Nephron (organoid): ENCODE measurements around the gene ZNF511.

Experiments used
- H3K27ac Mint-ChIP-seq, 3 experiments: 2 replicates each; pipeline ENCODE4 v1.8.0; 2020; ENCODE audit warnings: mixed read lengths in 3 of 3, mild to moderate bottlenecking in 2 of 3, moderate library complexity in 1 of 3
- H3K27me3 Mint-ChIP-seq: 2 replicates; pipeline ENCODE4 v1.8.0; 2021; ENCODE audit warnings: low read depth, mild to moderate bottlenecking, moderate library complexity, mixed read lengths
- H3K36me3 Mint-ChIP-seq: 2 replicates; pipeline ENCODE4 v1.8.0; 2020; ENCODE audit warnings: low read depth, mixed read lengths
- H3K4me1 Mint-ChIP-seq: 2 replicates; pipeline ENCODE4 v1.8.0; 2020; ENCODE audit warnings: mixed read lengths
- H3K4me3 Mint-ChIP-seq, 3 experiments: 2 replicates each; pipeline ENCODE4 v1.8.0; 2020; ENCODE audit warnings: mild to moderate bottlenecking in 3 of 3, mixed read lengths in 3 of 3, moderate library complexity in 2 of 3
- H3K9me3 Mint-ChIP-seq: 2 replicates; pipeline ENCODE4 v1.8.0; 2020; ENCODE audit warnings: mixed read lengths
- TF ChIP-seq, protein P1 (sequence below), 3 experiments: fragments of 200-600 bp; sonication (generic); IDR thresholded peaks; one replicate each; pipeline ENCODE4 v1.5.0; 2021; ENCODE audit warnings: antibody characterized with exemption in 3 of 3; ENCODE audit not compliant: unreplicated experiment in 3 of 3

The ZNF511 gene

DNA sequence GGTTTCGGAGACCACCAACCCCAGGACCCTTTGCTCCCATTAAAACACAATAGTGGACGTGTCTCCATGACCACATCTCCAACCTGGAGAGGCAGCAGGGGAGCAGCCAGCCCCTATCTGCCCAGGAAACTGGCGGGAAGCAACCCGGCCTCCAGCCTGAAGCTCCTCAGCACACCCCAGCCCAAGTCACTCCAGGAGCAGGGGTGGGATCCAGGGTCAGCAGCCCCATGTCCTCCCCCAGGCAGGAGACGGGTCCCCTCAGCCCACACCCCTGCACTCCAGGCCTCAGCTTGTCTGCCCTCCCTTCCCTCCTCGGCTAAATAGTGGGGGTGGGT is 32.6 kb upstream of the ZNF511 start:
- no peaks in the 10 kb centered on the region for H3K4me1 Mint-ChIP-seq
- H3K36me3 Mint-ChIP-seq: no peaks in the 10 kb centered on the region
- H3K27me3 Mint-ChIP-seq: peaks cover 15% of the 10 kb centered on the region
- H3K27ac Mint-ChIP-seq: no peak overlapping the region
- H3K9me3 Mint-ChIP-seq: no peaks in the 10 kb centered on the region
- no peak overlapping the region for H3K4me3 Mint-ChIP-seq
- TF ChIP-seq, protein P1, sequence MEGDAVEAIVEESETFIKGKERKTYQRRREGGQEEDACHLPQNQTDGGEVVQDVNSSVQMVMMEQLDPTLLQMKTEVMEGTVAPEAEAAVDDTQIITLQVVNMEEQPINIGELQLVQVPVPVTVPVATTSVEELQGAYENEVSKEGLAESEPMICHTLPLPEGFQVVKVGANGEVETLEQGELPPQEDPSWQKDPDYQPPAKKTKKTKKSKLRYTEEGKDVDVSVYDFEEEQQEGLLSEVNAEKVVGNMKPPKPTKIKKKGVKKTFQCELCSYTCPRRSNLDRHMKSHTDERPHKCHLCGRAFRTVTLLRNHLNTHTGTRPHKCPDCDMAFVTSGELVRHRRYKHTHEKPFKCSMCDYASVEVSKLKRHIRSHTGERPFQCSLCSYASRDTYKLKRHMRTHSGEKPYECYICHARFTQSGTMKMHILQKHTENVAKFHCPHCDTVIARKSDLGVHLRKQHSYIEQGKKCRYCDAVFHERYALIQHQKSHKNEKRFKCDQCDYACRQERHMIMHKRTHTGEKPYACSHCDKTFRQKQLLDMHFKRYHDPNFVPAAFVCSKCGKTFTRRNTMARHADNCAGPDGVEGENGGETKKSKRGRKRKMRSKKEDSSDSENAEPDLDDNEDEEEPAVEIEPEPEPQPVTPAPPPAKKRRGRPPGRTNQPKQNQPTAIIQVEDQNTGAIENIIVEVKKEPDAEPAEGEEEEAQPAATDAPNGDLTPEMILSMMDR (IDR thresholded peaks at IDR 0.05; ENCODE audit: unreplicated experiment in 3 of 3): no peak

DNA sequence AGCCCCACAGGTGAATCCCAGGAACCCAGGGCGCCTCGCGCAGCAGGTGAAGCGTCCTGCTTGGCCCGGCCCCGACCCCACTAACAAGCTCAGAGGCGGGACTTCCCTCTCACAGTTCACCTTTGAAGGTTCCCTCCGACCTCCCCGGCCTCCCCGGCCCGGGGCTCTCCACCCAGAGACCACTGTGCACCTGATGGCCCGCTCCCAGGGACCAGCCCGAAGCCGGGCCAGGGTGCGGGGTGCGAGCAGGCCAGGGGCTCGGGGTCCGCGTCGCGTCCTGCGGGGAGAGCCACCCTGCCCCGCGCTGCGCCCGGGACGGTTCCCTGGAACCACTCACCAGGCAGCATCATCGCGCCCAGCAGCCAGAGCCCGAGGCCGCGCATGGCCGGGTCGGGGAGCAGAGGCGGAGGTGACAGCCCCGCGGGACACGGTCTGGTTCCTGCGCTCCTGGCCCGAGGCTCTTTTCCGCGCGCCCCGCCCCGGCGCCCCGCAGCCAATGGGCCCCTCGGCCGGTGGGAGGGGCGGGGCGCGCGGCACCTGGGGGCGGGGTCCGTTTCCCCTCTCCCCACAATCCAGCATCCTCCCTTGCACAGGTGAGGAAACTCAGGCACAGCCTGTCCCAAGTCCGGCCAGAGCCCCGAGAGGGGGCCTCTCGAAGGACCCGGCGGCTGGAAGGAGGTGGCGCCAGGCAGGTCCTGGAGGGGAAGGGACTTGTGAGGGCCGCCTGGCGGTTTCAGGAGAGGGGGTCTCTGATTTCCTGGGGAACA is 32.1 kb upstream of the ZNF511 start, which contains the start of gene ADAM8:
TSS of gene ADAM8 (minus strand) at position 434 of the 767 bp plus-strand sequence. CDS start at position 383, 51 bp downstream.
- H3K36me3 Mint-ChIP-seq: no peaks in the 10 kb centered on the region
- no peaks in the 10 kb centered on the region for H3K9me3 Mint-ChIP-seq
- H3K27me3 Mint-ChIP-seq: peaks cover 15% of the 10 kb centered on the region
- no peak within 1 kb of the TSS for H3K27ac Mint-ChIP-seq
- TF ChIP-seq, protein P1 (IDR thresholded peaks at IDR 0.05; ENCODE audit: unreplicated experiment in 3 of 3): no peak
- H3K4me3 Mint-ChIP-seq: no peak within 1 kb of the TSS
- H3K4me1 Mint-ChIP-seq: no peaks in the 10 kb centered on the region

DNA sequence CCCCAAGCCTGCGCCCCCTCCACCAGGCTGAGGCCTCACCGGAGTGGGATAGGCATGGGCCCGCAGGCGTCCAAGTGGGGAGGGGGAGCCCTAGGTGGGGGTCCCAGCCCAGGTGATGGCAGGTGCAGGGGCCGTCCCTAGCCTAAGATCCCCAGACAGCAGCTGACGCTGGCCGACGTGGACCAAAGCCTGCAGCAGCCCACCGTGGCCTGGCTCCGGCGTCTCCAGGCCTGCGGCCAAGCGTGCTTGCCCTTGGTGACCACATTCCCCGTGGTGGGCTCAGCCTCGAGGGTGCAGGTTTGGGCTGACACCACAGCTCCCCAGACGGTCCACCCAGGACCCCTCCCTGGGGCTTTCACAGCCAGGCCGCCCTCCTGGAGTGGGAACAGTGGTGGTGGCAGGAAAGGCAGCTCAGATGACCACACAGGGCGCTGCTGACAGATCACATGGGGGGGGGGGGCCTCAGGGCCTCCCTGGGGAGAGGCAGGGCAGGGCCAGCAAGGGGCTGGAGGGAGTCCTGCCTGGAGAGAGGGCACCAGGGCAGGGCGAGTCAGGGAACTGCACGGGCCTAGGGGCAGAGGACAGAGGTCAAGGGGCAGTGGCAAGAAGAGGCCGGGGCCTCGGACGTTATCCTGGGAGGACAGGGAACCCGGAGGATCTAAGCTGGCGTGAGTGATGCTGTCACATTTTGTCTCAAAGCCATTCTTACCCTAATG is 31.3 kb upstream of the ZNF511 start:
- H3K27ac Mint-ChIP-seq: no peak overlapping the region

DNA sequence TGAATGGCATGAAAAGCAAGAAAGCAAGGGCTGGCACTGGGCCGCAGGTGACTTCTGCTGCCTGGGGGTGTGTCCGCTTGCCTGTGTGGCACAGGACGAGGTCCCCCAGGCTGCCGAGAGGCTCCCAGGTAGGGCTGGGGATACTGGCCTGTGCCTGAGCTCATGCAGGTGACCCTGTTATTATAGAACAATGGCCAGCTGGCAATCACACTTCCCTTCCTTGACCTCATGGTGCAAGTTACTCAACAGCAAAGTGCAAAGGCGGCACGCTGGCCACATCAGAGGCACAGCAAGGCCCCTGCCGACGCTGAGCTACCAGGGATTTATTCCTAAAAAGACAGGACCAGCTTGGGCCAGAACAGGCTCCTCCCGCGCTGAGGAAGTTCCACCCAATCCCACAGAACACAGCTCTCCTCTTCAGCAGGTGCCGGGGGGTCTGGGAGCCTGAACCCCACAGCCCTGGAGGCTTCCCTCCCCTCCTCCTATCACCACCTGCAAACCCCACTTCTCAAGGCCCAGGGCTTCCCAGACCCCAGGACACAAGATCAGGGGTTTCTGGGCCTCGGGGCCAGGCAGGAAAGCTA is 30.6 kb upstream of the ZNF511 start:
- no peaks in the 10 kb centered on the region for H3K9me3 Mint-ChIP-seq
- H3K27me3 Mint-ChIP-seq: peaks cover 15% of the 10 kb centered on the region
- H3K36me3 Mint-ChIP-seq: peaks cover 7% of the 10 kb centered on the region
- TF ChIP-seq, protein P1 (IDR thresholded peaks at IDR 0.05; ENCODE audit: unreplicated experiment in 3 of 3): no peak
- no peak overlapping the region for H3K27ac Mint-ChIP-seq
- no peaks in the 10 kb centered on the region for H3K4me1 Mint-ChIP-seq
- peak overlapping the region in 1 of 3 experiments; percentile 57 for H3K4me3 Mint-ChIP-seq

More for the DNA sequence above, 31.3 kb upstream of the ZNF511 start:
- TF ChIP-seq, protein P1 (IDR thresholded peaks at IDR 0.05; ENCODE audit: unreplicated experiment in 3 of 3): no peak
- H3K36me3 Mint-ChIP-seq: peaks cover 7% of the 10 kb centered on the region
- H3K27me3 Mint-ChIP-seq: peaks cover 15% of the 10 kb centered on the region
- no peaks in the 10 kb centered on the region for H3K4me1 Mint-ChIP-seq
- no peak overlapping the region for H3K4me3 Mint-ChIP-seq
- H3K9me3 Mint-ChIP-seq: no peaks in the 10 kb centered on the region

DNA sequence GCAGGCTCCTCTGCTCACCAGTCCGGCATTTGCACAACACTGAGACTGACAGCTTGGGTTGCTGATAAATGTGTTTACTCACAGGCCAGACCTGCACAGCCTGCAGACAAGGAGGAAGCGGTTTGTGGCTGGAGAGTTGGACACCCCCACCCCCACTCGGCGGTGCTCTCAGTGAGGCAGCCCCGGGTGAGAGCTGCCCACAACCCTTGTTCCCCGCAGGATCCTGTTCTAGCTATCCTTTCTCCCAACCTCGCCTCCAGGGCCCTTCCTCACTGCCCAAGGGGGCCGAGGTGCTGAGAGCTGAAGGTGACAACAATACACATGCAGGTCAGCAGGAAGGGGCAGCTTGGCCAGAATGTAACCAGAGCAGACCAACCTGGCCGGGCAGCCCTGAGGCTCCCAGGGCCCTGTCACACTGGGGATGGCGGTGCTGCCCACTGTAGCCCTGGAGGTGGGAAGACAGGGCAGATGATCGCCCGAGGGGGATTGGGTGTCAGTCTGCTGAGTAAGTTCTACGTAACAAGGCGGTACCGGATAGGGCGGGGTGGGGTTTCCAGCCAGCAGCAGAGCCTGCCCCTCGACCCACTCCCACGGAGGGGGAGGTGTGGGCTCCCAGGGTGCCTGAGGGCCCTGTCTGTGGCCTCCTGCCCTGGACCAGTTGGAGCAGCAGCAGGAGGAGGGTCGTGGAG is 30.0 kb upstream of the ZNF511 start:
- TF ChIP-seq, protein P1 (IDR thresholded peaks at IDR 0.05; ENCODE audit: unreplicated experiment in 3 of 3): no peak
- Mint-ChIP-seq H3K9me3 (no peaks in the 10 kb centered on the region), H3K36me3 (peaks cover 10% of the 10 kb centered on the region), H3K27ac (no peak overlapping the region), H3K27me3 (peaks cover 15% of the 10 kb centered on the region), H3K4me3 (peak overlapping the region in 1 of 3 experiments; percentile 57), H3K4me1 (no peaks in the 10 kb centered on the region)
